Karpas-422 (cell line): Measurements from ENCODE around the gene BRICD5. TPM values are rescaled to one million over a fixed set of nuclear protein-coding genes. Genes with fewer than 3 reads are reported as not detected.
"Not testable (repeated sequence)": the region's sequence is repeated elsewhere in the genome, so short reads cannot be mapped to it uniquely, and the experiment has no call there.

ENCODE experiments used
- DNase-seq: peaks from one replicate; pipeline ENCODE4 v3.0.0-alpha.2; 2015
- H2AFZ ChIP-seq: fragments of 200-600 bp; sonication (generic); 2 replicates; pipeline ENCODE4 v1.6.1; 2014; ENCODE audit warnings: antibody characterized with exemption, low read length, mixed read lengths
- H3K27ac ChIP-seq: fragments of 200-600 bp; sonication (generic); 2 replicates; pipeline ENCODE4 v1.5.1; 2014; ENCODE audit warnings: mild to moderate bottlenecking, low read length, moderate library complexity
- H3K27me3 ChIP-seq: fragments of 200-600 bp; sonication (generic); 2 replicates; pipeline ENCODE4 v1.6.1; 2014; ENCODE audit warnings: low read length, mixed read lengths
- H3K36me3 ChIP-seq: fragments of 200-600 bp; sonication (generic); 2 replicates; pipeline ENCODE4 v1.6.1; 2014; ENCODE audit warnings: low read length, mixed read lengths; ENCODE audit not compliant: insufficient read depth
- H3K4me1 ChIP-seq: fragments of 200-600 bp; sonication (generic); 2 replicates; pipeline ENCODE4 v1.6.1; 2014; ENCODE audit warnings: mild to moderate bottlenecking, low read length, mixed read lengths
- H3K4me2 ChIP-seq: fragments of 200-600 bp; sonication (generic); 2 replicates; pipeline ENCODE4 v1.6.1; 2014; ENCODE audit warnings: low read length, low read depth, mild to moderate bottlenecking; ENCODE audit not compliant: poor library complexity, severe bottlenecking
- H3K4me3 ChIP-seq: fragments of 200-600 bp; sonication (generic); 2 replicates; pipeline ENCODE4 v1.5.1; 2014; ENCODE audit warnings: mild to moderate bottlenecking, antibody characterized with exemption, low read length, mixed read lengths
- H3K79me2 ChIP-seq: fragments of 200-600 bp; sonication (generic); 2 replicates; pipeline ENCODE4 v1.6.1; 2014; ENCODE audit warnings: mild to moderate bottlenecking, low read length, mixed read lengths
- H3K9ac ChIP-seq: fragments of 200-600 bp; sonication (generic); 2 replicates; pipeline ENCODE4 v1.6.0; 2014; ENCODE audit warnings: low read length
- H3K9me2 ChIP-seq: fragments of 200-600 bp; sonication (generic), shearing (Covaris generic); replicated peaks from 2 replicates; pipeline ENCODE4 v1.6.0; 2014; ENCODE audit warnings: mild to moderate bottlenecking, low read length, moderate library complexity; ENCODE audit not compliant: insufficient read depth
- H3K9me3 ChIP-seq: fragments of 300-700, 200-600 bp; sonication (generic); 2 replicates; pipeline ENCODE4 v1.6.1; 2014; ENCODE audit warnings: low read length, mixed read lengths
- H4K20me1 ChIP-seq: fragments of 200-600 bp; sonication (generic); 2 replicates; pipeline ENCODE4 v1.6.1; 2014; ENCODE audit warnings: mild to moderate bottlenecking, antibody characterized with exemption, low read length, low read depth; ENCODE audit not compliant: insufficient read depth
- total RNA-seq: library from RNA; depleted of rRNA; stranded (reverse); fragments of >200 nt; shearing (Covaris generic); gene quantifications from 2 replicates; pipeline ENCODE4 v1.2.3, GENCODE V29; 2014; ENCODE audit warnings: low replicate concordance; rRNA removed

The BRICD5 gene
- total RNA-seq: 3.7 and 7.9 TPM in 2 replicates

GRCh38 chr16:2210386-2211365 lies at the start of gene BRICD5:
Gene BRICD5, minus strand, starts transcription at chr16:2210863. Its CDS starts 30 bp downstream, at chr16:2210833.
- no peak within 1 kb of the TSS for H2AFZ ChIP-seq
- peak; percentile 57 for DNase-seq
- H3K9me2 ChIP-seq: no peaks in the 10 kb centered on the region
- H3K9ac ChIP-seq: peak within 1 kb of the TSS; percentile 96; the same call in 1 of the 2 replicates
- H3K9me3 ChIP-seq: no peaks in the 10 kb centered on the region
- 0 out of 2 replicates have a peak, but pooled peaks cover 5% of the 10 kb centered on the region for H3K36me3 ChIP-seq
- no peak within 1 kb of the TSS for H3K4me2 ChIP-seq
- peaks cover 43% of the 10 kb centered on the region for H3K4me1 ChIP-seq
- H4K20me1 ChIP-seq: peaks cover 16% of the 10 kb centered on the region; the same call in 1 of the 2 replicates
- H3K4me3 ChIP-seq: no peak within 1 kb of the TSS
- H3K27ac ChIP-seq: no peak within 1 kb of the TSS
- H3K27me3 ChIP-seq: no peaks in the 10 kb centered on the region
- H3K79me2 ChIP-seq: peaks cover 50% of the 10 kb centered on the region

DNA sequence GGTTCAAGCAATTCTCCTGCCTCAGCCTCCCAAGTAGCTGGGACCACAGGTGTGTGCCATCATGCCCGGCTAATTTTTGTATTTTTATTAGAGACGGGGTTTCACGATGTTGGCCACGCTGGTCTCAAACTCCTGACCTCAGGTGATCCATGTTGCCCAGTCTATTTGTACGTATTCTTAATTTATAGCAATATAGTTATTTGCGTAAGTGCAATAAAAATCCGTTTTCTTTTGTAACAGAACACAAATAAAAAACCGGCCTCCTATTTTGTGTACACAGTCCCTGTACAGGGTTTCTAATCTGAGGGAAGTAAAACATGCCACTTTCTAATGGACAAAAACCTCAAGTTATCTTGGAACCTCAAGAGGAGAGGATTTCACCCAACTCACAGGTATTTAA lies 49.6 kb upstream of the BRICD5 start:
- Histone ChIP-seq H3K4me2 (no peak overlapping the region), H3K9me3 (no peaks in the 10 kb centered on the region), H3K9ac (no peak overlapping the region), H3K36me3 (peaks cover 78% of the 10 kb centered on the region), H3K9me2 (no peaks in the 10 kb centered on the region), H4K20me1 (peaks cover 56% of the 10 kb centered on the region), H3K27me3 (no peaks in the 10 kb centered on the region), H3K4me3 (no peak overlapping the region), H3K27ac (no peak overlapping the region), H3K4me1 (no peaks in the 10 kb centered on the region), H3K79me2 (peaks cover 61% of the 10 kb centered on the region), H2AFZ (no peak overlapping the region)
- DNase-seq: no peak

GRCh38 chr16:2258530-2258929 lies 47.9 kb upstream of the BRICD5 start:
- not testable (repeated sequence) for H3K4me3 ChIP-seq, DNase-seq, H3K4me2 ChIP-seq, H3K27ac ChIP-seq, H3K9me3 ChIP-seq, H3K9me2 ChIP-seq, H3K27me3 ChIP-seq, H3K4me1 ChIP-seq, H3K9ac ChIP-seq, H2AFZ ChIP-seq
- Histone ChIP-seq H3K36me3 (peaks cover 66% of the 10 kb centered on the region), H3K79me2 (peaks cover 44% of the 10 kb centered on the region), H4K20me1 (peaks cover 41% of the 10 kb centered on the region)

- no peak for DNase-seq
- no peaks in the 10 kb centered on the region for H3K9me3 ChIP-seq
- H3K4me2 ChIP-seq: no peak overlapping the region
- H3K4me1 ChIP-seq: peaks cover 7% of the 10 kb centered on the region; the same call in 1 of the 2 replicates
- no peak overlapping the region for H3K27ac ChIP-seq
- no peak overlapping the region for H2AFZ ChIP-seq
- no peaks in the 10 kb centered on the region for H3K27me3 ChIP-seq
- H3K79me2 ChIP-seq: peaks cover 36% of the 10 kb centered on the region
- no peaks in the 10 kb centered on the region for H3K9me2 ChIP-seq
- H3K36me3 ChIP-seq: peaks cover 59% of the 10 kb centered on the region
- H3K4me3 ChIP-seq: no peak overlapping the region
- H3K9ac ChIP-seq: no peak overlapping the region
- peaks cover 34% of the 10 kb centered on the region for H4K20me1 ChIP-seq
Observed at GRCh38 chr16:2257726-2258125, 47.1 kb upstream of the BRICD5 start.

DNA sequence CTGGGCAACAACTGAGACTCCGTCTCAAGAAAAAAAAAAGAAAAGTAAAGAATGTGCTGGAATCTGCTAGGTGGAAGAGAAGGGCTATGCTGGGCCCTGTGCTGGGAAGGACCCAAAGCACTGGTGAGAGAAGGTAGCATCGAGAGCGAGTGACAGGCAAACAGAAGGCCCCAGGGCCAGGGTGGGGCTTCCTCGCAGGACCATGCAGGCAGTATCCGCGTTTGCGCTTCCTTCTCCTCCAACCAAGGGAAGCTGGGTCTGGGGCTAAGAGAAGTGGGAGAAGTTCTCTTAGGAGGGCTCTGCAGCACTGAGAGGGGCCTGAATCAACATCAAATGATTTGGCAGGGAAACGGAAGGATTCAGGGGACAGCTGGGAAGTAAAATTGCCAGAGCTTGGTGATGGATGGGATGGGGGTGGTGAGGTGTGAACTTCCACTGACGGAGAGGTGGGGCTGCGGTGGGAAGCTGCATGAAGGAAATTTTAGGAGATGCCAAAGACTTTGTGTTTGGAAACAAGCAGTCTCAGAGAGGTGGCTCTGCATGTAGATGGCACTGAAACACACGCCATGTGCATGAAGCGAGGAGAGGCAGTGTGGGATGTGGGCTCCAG lies 46.0 kb upstream of the BRICD5 start:
- DNase-seq: no peak
- H3K9me2 ChIP-seq: no peaks in the 10 kb centered on the region
- H3K79me2 ChIP-seq: peaks cover 25% of the 10 kb centered on the region
- H3K27me3 ChIP-seq: no peaks in the 10 kb centered on the region
- H3K36me3 ChIP-seq: peaks cover 48% of the 10 kb centered on the region
- H3K9ac ChIP-seq: no peak overlapping the region
- peaks cover 15% of the 10 kb centered on the region for H3K4me1 ChIP-seq
- H3K4me2 ChIP-seq: no peak overlapping the region
- H2AFZ ChIP-seq: no peak overlapping the region
- H3K4me3 ChIP-seq: no peak overlapping the region
- no peak overlapping the region for H3K27ac ChIP-seq
- H4K20me1 ChIP-seq: peaks cover 25% of the 10 kb centered on the region
- H3K9me3 ChIP-seq: no peaks in the 10 kb centered on the region

- H3K4me3 ChIP-seq: no peak overlapping the region
- no peak overlapping the region for H3K9ac ChIP-seq
- H3K9me2 ChIP-seq: no peaks in the 10 kb centered on the region
- DNase-seq: no peak
- peaks cover 30% of the 10 kb centered on the region for H3K36me3 ChIP-seq
- H2AFZ ChIP-seq: no peak overlapping the region
- peaks cover 25% of the 10 kb centered on the region for H3K4me1 ChIP-seq
- peak overlapping the region; percentile 22; the same call in 1 of the 2 replicates for H3K27ac ChIP-seq
- H4K20me1 ChIP-seq: peaks cover 16% of the 10 kb centered on the region; the same call in 1 of the 2 replicates
- H3K4me2 ChIP-seq: no peak overlapping the region
- H3K9me3 ChIP-seq: no peaks in the 10 kb centered on the region
- no peaks in the 10 kb centered on the region for H3K27me3 ChIP-seq
- peaks cover 29% of the 10 kb centered on the region for H3K79me2 ChIP-seq
Observed at GRCh38 chr16:2253293-2253692, 42.6 kb upstream of the BRICD5 start.

GRCh38 chr16:2252806-2253148 lies 42.1 kb upstream of the BRICD5 start:
- H3K27me3 ChIP-seq: no peaks in the 10 kb centered on the region
- no peaks in the 10 kb centered on the region for H3K9me3 ChIP-seq
- H3K4me3 ChIP-seq: no peak overlapping the region
- H3K36me3 ChIP-seq: peaks cover 25% of the 10 kb centered on the region
- no peak overlapping the region for H3K9ac ChIP-seq
- no peak overlapping the region for H2AFZ ChIP-seq
- H3K27ac ChIP-seq: peak overlapping the region; percentile 22
- peaks cover 13% of the 10 kb centered on the region; the same call in 1 of the 2 replicates for H4K20me1 ChIP-seq
- no peak for DNase-seq
- no peak overlapping the region for H3K4me2 ChIP-seq
- H3K79me2 ChIP-seq: peaks cover 24% of the 10 kb centered on the region
- no peaks in the 10 kb centered on the region for H3K9me2 ChIP-seq
- H3K4me1 ChIP-seq: peaks cover 25% of the 10 kb centered on the region
